HG03060 (cell line): ENCODE results near the gene CISD2.
"Not testable (repeated sequence)": the region's sequence is repeated elsewhere in the genome, so short reads cannot be mapped to it uniquely, and the experiment has no call there.

Experiments
- ATAC-seq: cut with Tn5 transposase; IDR thresholded peaks from one replicate; pipeline ENCODE4 v1.9.1; 2021; ENCODE audit warnings: low read depth, moderate number of reproducible peaks; ENCODE audit not compliant: unreplicated experiment

Gene CISD2

GRCh38 chr4:102849579-102850104 is 19.1 kb upstream of the CISD2 start:
- no peak for ATAC-seq

DNA sequence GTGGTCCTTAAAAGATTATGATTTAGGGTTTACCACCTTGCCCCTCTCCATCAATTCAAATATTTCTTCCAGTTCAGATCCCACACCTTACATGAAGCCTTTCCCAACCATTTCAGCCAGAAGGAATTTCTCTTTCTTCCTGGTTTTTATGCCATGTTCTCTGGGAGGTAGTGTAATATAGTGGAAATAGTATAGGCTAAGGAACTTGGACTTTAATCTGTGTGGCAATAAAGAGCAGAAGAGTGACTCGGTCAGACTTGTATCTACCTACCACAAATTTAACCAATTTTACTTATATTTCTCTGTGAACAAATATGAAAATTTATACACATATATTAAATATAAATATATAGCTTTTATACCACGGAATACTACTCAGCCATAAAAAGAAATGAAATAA is 18.4 kb upstream of the CISD2 start:
- ATAC-seq, result no peak

DNA sequence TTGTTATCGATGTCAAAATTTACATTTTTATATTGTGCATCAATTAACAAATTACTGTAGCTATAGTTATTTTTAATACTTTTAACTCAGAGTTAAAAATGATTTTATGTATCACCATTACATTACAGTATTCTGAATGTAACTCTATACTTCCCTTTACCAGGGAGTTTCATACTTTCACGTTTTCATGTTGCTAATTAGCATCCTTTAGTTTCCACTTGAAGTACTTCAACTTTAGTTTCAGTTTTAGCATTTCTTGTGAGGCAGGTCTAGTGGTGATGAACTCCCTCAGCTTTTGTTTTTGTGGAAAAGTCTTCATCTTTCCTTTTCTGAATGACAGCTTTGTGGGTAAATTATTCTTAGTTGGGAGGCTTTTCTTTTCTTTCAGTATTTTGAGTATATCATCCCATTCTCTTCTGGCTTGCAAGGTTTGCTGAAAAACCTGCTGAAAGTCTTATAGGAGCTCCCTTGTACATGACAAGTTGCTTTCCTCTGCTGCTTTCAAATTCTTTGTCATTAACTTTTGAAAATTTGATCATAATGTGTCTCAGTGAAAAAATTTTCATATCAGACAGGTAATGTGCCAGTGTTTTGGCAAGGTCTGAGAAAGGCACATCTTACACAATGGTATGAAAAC is 9.8 kb upstream of the CISD2 start:
- no peak for ATAC-seq

- no peak for ATAC-seq
These were observed 8.0 kb upstream of the CISD2 start for GRCh38 chr4:102860611-102861324.

DNA sequence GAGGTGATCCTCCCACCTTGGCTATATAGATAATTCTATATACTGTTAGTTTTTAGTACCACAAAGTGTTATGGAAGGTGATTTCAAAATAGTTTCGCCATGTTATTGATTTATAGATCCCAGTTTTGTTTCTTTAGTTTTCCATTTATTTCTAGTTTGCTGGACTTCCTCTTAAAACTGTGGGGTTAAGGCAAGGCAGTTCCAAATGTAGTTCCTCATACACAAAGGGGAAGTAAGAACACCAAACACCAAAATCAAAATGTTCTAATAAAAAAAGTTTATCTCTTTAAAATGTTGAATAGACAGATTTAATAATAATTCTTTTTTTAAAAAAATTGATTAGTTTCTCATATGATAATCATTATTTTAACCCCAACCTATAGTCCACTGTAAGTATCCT is 6.8 kb upstream of the CISD2 start:
- no peak for ATAC-seq

- ATAC-seq, result no peak
These were observed 6.0 kb upstream of the CISD2 start for GRCh38 chr4:102862747-102863146.

GRCh38 chr4:102865327-102865726 is 3.5 kb upstream of the CISD2 start:
- not testable (repeated sequence) for ATAC-seq

GRCh38 chr4:102867278-102868152 is 1.3 kb upstream of the CISD2 start:
- ATAC-seq, result no peak

- no peak for ATAC-seq
These were observed 525 bp upstream of the CISD2 start for GRCh38 chr4:102868153-102868780.

DNA sequence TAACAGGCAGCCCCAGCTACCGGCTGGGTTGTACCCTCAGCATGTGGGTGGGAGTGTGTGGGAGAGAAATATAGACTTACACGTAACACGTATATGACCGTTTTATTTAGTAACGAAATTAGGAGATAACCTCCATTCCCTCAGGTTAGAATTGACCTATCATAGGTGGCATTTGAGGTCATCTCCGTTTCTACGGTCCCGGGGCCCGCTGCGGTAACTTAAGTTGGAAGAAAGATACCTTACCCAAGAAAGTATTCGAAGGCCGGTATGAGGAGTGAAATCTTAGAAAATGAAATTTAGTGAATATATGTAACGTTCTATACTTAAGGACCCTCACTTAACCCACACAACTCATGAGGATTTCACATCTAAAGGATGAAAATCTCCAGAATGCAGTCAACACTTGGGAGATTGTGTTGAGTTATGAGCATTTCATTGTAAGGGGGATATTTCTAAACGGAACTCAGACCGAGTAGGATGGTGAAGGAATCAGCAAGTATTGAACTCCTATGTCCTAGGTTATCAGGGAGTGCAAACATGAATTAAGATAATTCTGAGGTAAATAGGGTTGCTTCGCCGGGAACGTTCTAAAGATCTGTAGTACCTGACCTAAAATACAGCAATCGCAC is 891 bp downstream of the CISD2 start:
- ATAC-seq, result no peak

- no peak for ATAC-seq
These were observed 3.0 kb downstream of the CISD2 start for GRCh38 chr4:102871772-102872171.

- not testable (repeated sequence) for ATAC-seq
These were observed 8.8 kb downstream of the CISD2 start for GRCh38 chr4:102877477-102878106.

- ATAC-seq, result not testable (repeated sequence)
These were observed 9.6 kb downstream of the CISD2 start for GRCh38 chr4:102878349-102878748.

DNA sequence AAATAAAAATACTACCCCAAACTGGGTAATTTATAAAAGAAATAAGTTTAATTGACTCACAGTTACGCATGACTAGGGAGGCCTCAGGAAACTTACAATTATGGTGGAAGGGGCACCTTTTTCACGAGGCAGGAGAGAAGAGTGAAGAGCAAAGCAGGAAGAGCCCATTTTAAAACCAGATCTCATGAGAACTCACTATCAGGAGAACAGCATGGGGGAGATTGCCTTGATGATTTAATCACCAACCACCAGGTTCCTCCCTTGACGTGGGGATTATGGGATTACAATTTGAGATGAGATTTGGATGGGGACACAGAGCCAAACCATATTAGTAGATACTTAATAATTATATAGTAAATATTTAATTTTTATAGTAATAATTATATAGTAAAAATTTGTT is 10.1 kb downstream of the CISD2 start:
- ATAC-seq, result no peak

DNA sequence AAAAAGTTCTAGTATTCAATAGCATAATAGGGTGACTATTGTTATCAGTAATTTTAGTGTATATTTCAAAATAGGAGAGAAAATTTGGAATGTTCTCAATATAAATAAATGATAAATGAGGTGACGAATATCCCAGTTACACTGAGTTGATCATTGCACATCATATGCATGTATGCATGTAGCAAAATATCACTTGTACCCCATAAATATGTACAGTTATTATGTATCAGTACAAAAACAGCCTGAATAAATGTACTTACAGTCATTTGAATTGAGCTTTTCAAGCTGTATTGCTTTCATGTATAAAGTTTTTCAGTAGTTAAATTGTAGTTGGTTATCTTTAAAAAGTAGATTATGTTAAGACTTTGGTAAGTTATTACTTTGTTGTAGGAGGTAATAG is 12.6 kb downstream of the CISD2 start:
- ATAC-seq, result no peak

DNA sequence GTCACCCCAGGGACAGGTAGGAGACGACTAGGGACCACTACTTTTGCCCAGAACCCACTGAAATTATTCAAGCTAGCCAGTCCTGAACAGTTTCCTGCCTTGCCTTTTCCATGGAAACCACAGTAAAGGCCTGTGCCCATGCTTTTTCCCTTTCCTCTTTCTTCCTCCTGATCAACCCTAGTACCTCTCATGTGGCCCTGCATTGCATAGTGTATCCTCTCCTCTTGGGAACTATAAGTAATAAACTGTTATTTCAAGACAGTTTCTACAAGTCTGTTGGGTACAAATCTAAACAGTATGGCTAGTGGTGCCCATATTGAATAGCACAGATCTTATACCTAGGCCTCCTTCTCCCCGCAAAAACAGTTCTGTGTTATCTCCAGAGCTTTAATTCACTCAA is 14.5 kb downstream of the CISD2 start:
- no peak for ATAC-seq

DNA sequence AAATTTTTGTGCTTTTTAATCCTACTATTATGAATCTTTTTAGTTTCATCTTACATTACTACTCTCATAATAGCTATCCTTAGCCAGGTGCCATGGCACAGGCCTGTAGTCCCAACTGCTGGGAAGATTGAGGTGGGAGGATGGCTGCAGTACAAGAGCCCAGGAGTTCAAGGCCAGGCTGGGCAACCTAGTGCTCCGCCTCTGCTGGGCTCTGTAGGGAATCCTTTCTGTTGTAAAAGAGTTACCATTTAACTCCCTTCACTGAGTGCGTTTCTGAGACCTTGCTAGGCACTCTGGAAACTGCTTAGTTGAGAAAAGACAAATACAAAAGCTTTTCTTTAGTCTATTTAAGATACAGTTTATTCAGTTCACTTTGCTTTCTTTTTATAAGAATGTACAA is 19.8 kb downstream of the CISD2 start:
- not testable (repeated sequence) for ATAC-seq

DNA sequence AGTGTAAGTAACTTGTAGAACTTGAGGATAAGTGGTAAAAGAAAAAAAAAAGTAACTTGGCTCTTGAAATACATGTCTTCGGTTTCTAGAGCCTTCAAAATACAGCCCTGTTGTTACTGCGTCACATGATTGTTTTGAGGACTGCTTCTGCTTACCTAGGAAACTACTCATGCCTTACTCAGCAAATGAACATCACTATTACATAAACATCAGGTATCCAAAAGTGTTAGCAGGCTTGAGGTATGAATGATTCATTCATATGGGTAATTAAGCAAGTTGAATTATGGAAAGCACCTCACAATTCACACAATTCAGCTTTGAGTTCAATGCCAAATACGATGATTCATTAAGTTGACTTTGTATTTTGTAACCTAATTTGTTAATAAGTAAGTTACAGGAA is 21.1 kb downstream of the CISD2 start:
- not testable (repeated sequence) for ATAC-seq

GRCh38 chr4:102896547-102896946 is 27.8 kb downstream of the CISD2 start:
- ATAC-seq, result not testable (repeated sequence)

DNA sequence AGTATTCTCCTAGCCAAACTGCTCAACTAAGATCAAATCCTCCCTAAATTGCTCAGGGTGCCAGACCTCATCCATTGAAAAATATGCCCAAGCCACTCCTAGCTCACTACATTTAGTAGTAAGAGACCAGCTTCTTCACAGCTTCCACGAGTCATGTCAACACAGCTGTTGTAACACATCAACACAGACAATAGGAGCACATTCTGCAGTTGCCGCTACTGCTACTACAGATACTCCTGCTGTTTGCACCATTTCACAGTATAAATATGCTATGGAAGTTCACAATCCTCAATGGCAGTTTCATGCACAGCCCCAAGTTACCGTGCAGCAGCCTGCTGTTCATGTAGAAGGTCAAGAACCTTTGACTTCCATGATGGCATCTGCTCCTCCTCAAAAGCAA is 28.8 kb downstream of the CISD2 start:
- not testable (repeated sequence) for ATAC-seq
